ENCODE results near the gene MMP2. TPM values are rescaled to one million over a fixed set of nuclear protein-coding genes. Genes with fewer than 3 reads are reported as not detected.

The MMP2 gene
- 884 and 2,660 TPM in 2 replicates for total RNA-seq

DNA sequence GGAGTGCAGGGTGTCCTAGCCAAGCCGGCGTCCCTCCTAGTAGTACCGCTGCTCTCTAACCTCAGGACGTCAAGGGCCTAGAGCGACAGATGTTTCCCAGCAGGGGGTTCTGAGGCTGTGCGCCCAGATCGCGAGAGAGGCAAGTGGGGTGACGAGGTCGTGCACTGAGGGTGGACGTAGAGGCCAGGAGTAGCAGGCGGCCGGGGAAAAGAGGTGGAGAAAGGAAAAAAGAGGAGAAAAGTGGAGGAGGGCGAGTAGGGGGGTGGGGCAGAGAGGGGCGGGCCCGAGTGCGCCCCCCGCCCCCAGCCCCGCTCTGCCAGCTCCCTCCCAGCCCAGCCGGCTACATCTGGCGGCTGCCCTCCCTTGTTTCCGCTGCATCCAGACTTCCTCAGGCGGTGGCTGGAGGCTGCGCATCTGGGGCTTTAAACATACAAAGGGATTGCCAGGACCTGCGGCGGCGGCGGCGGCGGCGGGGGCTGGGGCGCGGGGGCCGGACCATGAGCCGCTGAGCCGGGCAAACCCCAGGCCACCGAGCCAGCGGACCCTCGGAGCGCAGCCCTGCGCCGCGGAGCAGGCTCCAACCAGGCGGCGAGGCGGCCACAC, at the start of gene MMP2:
MMP2 (plus strand) TSS at position 372 of the 603 bp plus-strand sequence. CDS start 282 bp downstream, outside the sequence.

DNA sequence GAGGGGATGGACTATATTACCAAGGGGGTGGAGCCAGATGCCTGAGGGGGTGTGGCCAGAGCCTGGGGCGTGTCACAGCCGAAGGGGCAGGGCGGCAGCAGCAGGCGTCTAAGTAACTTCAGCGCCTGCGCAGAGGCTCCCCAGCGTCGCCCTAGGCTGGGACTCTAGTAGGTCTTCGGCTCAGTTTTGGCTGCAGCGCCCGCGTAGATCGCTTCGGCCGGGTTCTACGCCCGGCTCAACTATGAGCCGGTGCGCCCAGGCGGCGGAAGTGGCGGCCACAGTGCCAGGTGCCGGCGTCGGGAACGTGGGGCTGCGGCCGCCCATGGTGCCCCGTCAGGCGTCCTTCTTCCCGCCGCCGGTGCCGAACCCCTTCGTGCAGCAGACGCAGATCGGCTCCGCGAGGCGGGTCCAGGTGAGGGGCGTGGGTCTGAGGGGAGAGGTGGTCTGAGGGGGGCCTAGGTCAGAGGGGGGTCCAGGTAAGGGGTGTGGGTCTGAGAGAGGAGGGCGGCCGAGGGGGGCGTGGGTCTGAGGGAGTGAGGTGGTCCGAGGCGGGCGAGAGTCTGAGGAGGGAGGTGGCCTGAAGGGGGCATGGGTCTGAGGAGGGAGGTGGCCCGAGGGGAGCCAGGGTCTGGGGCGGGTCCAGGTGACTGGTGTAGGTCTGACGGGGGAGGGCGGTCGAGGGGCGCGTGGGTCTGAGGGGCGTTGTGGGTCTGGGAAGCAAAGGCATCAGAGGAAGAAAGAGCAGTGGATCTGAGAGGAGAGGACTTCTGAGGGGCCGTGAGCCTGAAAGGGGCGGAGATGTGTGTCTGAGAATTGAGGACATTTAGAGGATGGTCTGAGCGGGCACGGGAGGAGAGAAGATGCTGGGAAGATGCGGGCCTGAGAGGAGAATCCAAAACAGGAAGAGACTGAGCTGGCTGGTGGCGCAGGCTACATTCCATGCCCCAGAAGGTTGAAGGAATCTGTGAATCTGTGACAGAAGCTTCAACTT, 30.2 kb downstream of the MMP2 start, which contains the start of gene LPCAT2:
LPCAT2 (plus strand) TSS at position 132 of the 991 bp plus-strand sequence; CDS start at position 242, 110 bp downstream.

Other genes starting within 250 kb of the MMP2 start
- not detected in 2 replicates for gene IRX6, start 155.0 kb upstream of the MMP2 start, total RNA-seq
- gene LPCAT2, start 29.9 kb downstream of the MMP2 start, total RNA-seq, result 31.0 and 31.9 TPM in 2 replicates
- gene CAPNS2, start 87.5 kb downstream of the MMP2 start, total RNA-seq, result 0.99 and 1.7 TPM in 2 replicates
- not detected in 2 replicates for gene SLC6A2, start 176.8 kb downstream of the MMP2 start, total RNA-seq